HG03342 (cell line): ENCODE results near the gene RNF111.
"Not testable (repeated sequence)": the region's sequence is repeated elsewhere in the genome, so short reads cannot be mapped to it uniquely, and the experiment has no call there.

Source experiments
- ATAC-seq: cut with Tn5 transposase; IDR thresholded peaks from one replicate; pipeline ENCODE4 v1.9.1; 2021; ENCODE audit warnings: mild to moderate bottlenecking, moderate library complexity; ENCODE audit not compliant: unreplicated experiment

Gene RNF111

GRCh38 chr15:59052915-59053407 lies 65.5 kb downstream of the RNF111 start:
- ATAC-seq, result no peak

- ATAC-seq, result no peak
These were observed 66.0 kb downstream of the RNF111 start for GRCh38 chr15:59053482-59053881.

GRCh38 chr15:59059076-59059597 lies 71.7 kb downstream of the RNF111 start:
- no peak for ATAC-seq

GRCh38 chr15:59060348-59060747 lies 72.9 kb downstream of the RNF111 start:
- ATAC-seq, result no peak

- no peak for ATAC-seq
These were observed 75.6 kb downstream of the RNF111 start for GRCh38 chr15:59063042-59063441.

- no peak for ATAC-seq
These were observed 82.0 kb downstream of the RNF111 start for GRCh38 chr15:59069430-59069829.

GRCh38 chr15:59074607-59075006 lies 87.1 kb downstream of the RNF111 start:
- ATAC-seq, result no peak

DNA sequence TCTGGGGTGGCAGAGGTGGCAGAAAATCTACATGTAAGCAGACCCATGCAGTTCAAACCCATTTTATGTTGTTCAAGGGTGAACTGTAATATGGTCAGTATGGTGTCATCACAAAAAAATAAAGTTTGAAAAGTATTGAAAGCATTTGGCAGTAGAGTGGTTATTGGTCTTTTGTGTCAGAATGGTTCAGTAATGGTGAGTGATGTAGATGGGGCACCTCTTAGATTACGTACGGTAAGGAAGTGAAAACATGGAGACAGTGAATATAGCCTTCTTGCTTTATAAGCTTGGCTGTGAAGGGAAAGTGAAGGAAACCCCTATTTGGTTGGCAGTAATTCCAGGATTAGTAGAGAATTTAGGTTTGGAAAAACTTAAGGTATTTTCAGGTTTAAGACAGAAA lies 100.3 kb downstream of the RNF111 start:
- no peak for ATAC-seq

DNA sequence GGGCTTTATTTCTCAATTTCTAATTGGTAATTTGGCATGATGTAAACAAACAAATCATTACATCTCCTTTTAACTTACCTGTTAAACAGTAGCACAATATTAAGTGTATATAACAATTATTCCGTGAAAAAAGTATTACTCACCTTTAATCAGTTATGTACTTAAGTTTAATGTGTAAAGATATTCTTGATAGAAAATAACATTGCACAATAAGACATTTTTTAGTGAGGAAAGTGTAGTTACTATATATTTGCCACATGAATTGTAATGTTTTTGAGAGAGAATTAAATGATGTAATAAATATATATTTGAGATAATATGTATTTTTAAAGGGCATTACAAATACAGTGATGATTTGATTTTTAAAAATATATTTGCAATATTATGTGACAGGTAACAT lies 106.6 kb downstream of the RNF111 start:
- ATAC-seq, result no peak

DNA sequence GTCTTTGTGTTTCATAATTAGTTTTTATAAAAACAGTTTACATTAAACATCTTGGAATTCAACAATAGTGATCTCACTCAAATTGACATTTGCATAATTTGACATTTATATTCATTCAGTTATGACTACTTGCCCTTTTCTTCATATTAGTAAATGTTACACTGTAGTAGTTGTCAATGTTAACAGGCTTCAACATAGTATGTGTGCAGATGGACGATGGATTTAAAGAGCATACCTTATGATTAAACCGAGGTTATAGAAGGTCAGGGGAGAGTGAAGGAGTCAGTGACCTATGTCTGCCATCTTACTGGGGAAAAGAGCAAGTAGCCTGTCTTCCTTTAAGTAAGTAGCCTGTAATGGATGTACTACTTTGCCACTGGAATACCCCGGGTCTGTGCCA lies 109.0 kb downstream of the RNF111 start:
- ATAC-seq, result no peak

GRCh38 chr15:59099162-59099685 lies 111.8 kb downstream of the RNF111 start:
- ATAC-seq, result no peak

DNA sequence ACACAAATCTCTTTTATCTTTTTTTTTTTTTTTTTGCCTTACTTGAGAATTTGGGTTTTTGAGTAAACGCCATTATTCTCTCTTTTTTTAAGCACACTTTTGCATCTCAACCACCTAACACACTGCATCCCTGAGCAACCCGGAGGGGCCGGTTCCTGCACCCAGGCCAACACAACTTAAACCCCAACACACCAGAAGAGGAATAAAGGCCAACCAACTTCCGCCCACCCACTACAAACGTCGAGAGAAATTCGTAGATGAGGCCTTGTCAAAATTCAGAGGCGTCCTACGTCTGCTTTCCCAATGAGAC lies 117.1 kb downstream of the RNF111 start:
- no peak for ATAC-seq

- ATAC-seq, result peak; percentile 98
These were observed 117.7 kb downstream of the RNF111 start, which contains the start of gene CCNB2 for GRCh38 chr15:59104912-59105732. Gene CCNB2, plus strand, starts transcription at chr15:59105146. Its CDS starts 123 bp downstream, at chr15:59105269.

DNA sequence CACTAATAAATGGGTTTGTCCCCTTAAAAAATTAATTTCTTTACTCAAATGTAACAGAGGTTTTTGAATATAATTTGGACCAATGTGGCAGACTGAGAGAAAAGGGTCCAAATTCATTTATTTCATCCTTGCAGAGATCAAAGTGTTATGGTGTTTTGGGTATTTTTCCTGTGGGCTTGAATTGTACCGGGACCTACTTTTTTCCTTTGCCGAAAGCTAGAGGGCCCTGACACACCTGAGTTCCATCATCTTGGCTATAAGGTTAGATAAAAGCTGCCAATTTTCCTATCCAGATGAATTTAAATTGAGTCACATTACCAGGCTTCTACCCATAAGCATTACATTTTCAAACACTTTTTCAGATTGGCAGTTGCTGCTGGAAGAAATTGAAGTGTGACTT lies 118.4 kb downstream of the RNF111 start:
- no peak for ATAC-seq

GRCh38 chr15:59111251-59111650 lies 123.8 kb downstream of the RNF111 start:
- no peak for ATAC-seq

- no peak for ATAC-seq
These were observed 127.6 kb downstream of the RNF111 start for GRCh38 chr15:59115047-59115446.

DNA sequence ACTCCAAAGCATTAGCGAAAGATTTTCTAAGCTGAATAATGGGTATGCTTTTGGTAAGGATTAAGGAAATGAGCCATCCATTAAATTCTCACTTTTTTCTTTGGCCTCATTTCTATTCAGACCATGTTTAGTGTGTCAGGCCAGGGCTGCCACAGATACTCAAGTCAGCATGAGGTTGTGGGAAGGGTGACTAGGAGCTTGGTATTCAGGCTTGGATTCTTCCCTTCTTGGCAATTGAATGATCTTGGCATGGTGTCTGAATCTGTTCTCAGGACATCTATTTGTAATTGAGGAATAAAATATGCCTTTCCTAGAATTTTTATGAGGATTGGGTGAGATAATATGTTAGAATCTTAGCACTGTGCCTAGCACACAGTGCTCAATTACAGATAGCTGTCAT lies 128.7 kb downstream of the RNF111 start:
- no peak for ATAC-seq

GRCh38 chr15:59116771-59117170 lies 129.3 kb downstream of the RNF111 start:
- ATAC-seq, result no peak

GRCh38 chr15:59119625-59120024 lies 132.2 kb downstream of the RNF111 start:
- ATAC-seq, result no peak

GRCh38 chr15:59120937-59121336 lies 133.5 kb downstream of the RNF111 start:
- ATAC-seq, result no peak

DNA sequence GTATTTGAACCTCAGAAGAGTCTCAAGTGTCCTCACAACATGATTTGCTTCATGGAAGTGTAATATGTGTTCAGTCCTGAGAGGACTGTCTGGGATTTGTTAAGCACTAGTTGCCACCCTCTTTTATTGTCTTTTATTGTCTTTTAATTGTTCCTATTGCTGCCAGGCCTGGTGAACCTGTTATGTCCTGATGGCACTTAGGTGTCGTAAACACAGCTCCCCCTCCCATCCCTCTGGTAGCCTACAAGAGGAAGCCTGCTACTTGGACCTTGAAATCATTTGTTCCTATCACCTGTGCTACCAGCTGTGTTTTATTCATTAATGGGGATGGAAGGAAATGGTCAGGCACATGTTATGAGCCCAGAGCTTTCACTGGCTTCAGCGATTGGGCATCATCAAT lies 136.8 kb downstream of the RNF111 start:
- no peak for ATAC-seq

GRCh38 chr15:59125683-59126082 lies 138.2 kb downstream of the RNF111 start:
- ATAC-seq, result not testable (repeated sequence)
